Suprapubic skin (tissue), 3 donors: ENCODE measurements around the gene CLCNKB.

Experiments
- POLR2AphosphoS5 ChIP-seq, 3 donors: sonication (generic); formaldehyde crosslinking; IDR thresholded peaks; one replicate each; pipeline ENCODE4 v1.6.1; 2017; ENCODE audit warnings: antibody characterized with exemption in 3 of 3
- TF ChIP-seq, protein P1 (sequence below), 2 donors: fragments of 200-600 bp in 1 of 2; fragments of 450-650 bp in 1 of 2; sonication (generic) in 1 of 2; IDR thresholded peaks; one replicate each; pipeline ENCODE4 v1.5.1; 2016 to 2019; ENCODE audit warnings: antibody characterized with exemption in 2 of 2, mild to moderate bottlenecking in 1 of 2, moderate library complexity in 1 of 2

DNA sequence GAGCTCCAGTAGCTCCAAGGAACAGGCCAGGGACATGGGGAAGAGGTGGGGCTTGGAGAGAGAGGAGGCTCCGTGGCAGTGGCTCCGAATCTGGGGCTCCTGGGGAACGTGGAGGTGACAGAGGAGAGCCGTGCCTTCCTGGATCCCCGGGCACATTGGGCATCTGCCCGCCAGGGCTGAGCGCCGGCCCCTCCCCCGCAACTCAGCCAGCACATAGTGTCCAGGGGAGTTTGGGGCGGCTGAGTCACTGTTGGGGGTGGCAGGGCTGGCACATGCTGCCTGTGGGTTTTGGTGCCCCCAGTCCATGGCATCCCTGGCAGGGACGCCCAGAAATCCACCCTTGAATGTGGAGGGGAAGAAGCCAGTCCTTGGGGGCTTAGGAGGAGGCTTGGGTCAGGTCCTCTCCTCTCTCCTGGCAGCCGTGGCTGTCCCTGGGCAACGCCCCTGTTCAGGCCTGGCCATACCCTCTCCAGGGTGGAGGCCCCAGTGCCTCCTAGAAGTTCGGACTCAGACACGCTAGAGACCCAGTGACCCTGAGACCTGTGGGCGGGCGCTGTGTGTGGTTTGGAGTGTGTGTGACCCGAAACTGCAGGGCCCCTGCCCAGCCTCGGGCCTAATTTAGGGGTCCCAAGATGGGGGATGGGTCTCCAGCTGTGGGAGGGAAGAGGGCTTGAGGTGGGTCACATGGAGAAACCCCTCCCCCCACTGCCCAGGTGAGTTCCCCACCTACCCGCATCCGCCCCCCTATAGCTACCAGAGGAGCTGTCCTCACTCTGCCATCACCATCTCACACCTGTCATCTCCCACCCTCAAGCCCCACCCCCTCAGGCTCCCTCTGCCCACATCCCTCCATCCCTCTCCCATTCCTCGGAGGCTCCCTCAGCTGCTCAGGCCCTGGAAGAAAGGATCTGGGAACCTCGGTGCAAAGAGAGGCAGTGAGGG lies 27.4 kb upstream of the CLCNKB start:
- TF ChIP-seq, protein P1, sequence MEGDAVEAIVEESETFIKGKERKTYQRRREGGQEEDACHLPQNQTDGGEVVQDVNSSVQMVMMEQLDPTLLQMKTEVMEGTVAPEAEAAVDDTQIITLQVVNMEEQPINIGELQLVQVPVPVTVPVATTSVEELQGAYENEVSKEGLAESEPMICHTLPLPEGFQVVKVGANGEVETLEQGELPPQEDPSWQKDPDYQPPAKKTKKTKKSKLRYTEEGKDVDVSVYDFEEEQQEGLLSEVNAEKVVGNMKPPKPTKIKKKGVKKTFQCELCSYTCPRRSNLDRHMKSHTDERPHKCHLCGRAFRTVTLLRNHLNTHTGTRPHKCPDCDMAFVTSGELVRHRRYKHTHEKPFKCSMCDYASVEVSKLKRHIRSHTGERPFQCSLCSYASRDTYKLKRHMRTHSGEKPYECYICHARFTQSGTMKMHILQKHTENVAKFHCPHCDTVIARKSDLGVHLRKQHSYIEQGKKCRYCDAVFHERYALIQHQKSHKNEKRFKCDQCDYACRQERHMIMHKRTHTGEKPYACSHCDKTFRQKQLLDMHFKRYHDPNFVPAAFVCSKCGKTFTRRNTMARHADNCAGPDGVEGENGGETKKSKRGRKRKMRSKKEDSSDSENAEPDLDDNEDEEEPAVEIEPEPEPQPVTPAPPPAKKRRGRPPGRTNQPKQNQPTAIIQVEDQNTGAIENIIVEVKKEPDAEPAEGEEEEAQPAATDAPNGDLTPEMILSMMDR (IDR thresholded peaks at IDR 0.05): no peak
- no peak for TF ChIP-seq POLR2AphosphoS5 (IDR thresholded peaks at IDR 0.05)
